Activated CD4-positive, alpha-beta T cell treated with anti-CD3 and anti-CD28 coated beads, Interleukin-2, amount 10 ng/mL, durations not matched to agents 24 days and 14 days (primary cell): ENCODE measurements around the gene PLPP1. TPM values are rescaled to one million over a fixed set of nuclear protein-coding genes. Genes with fewer than 3 reads are reported as not detected.
A peak's percentile ranks its signal among the peaks of the same experiment; 100 is the strongest.

Experiments
- DNase-seq: peaks from one replicate; pipeline ENCODE4 v3.0.0; 2022
- H3K27ac Mint-ChIP-seq: one replicate; pipeline ENCODE4 v1.8.0; 2022; ENCODE audit warnings: mild to moderate bottlenecking, mixed read lengths
- H3K27me3 Mint-ChIP-seq: one replicate; pipeline ENCODE4 v1.8.0; 2022; ENCODE audit warnings: mixed read lengths
- H3K36me3 Mint-ChIP-seq: one replicate; pipeline ENCODE4 v1.8.0; 2022; ENCODE audit warnings: low read depth, mild to moderate bottlenecking, mixed read lengths
- H3K4me1 Mint-ChIP-seq: one replicate; pipeline ENCODE4 v1.8.0; 2021; ENCODE audit warnings: mixed read lengths
- H3K4me3 Mint-ChIP-seq: one replicate; pipeline ENCODE4 v1.8.0; 2022; ENCODE audit warnings: mild to moderate bottlenecking, moderate library complexity, mixed read lengths
- H3K9me3 Mint-ChIP-seq: one replicate; pipeline ENCODE4 v1.8.0; 2021; ENCODE audit warnings: mixed read lengths
- intact Hi-C: fragments of 100-400 bp; cut with micrococcal nuclease; formaldehyde crosslinking; loops from one replicate; pipeline ENCODE4 v1.15.1; 2023
- total RNA-seq: library from RNA; stranded (reverse); gene quantifications from 2 replicates; pipeline ENCODE4 v1.2.3, GENCODE V29; 2022

The PLPP1 gene
- total RNA-seq, 1 donor from 2014 or later = 33.9 TPM

GRCh38 chr5:55441107-55441771 lies 93.5 kb downstream of the PLPP1 start:
- Mint-ChIP-seq H3K36me3 (peaks cover 44% of the 10 kb centered on the region), H3K9me3 (peaks cover 3% of the 10 kb centered on the region), H3K4me1 (peaks cover 29% of the 10 kb centered on the region), H3K27ac (no peak overlapping the region), H3K4me3 (no peak overlapping the region), H3K27me3 (no peaks in the 10 kb centered on the region)
- DNase-seq = no peak
- intact Hi-C loops = loop anchor here (2.0 kb wide), 1 partner anchor 16 kb away; no protein-coding TSS in a partner anchor

- Mint-ChIP-seq H3K27ac (peak overlapping the region; percentile 72), H3K4me1 (peaks cover 29% of the 10 kb centered on the region), H3K4me3 (peak overlapping the region; percentile 15), H3K9me3 (peaks cover 9% of the 10 kb centered on the region), H3K27me3 (no peaks in the 10 kb centered on the region), H3K36me3 (peaks cover 52% of the 10 kb centered on the region)
- intact Hi-C loops = loop anchor here (2.0 kb wide), 1 partner anchor 17 kb away; no protein-coding TSS in a partner anchor
- no peak for DNase-seq
These were observed 94.5 kb downstream of the PLPP1 start for GRCh38 chr5:55440188-55440646.

- H3K4me1 Mint-ChIP-seq = peaks cover 31% of the 10 kb centered on the region
- peaks cover 62% of the 10 kb centered on the region for H3K36me3 Mint-ChIP-seq
- no peak for DNase-seq
- H3K9me3 Mint-ChIP-seq = peaks cover 18% of the 10 kb centered on the region
- H3K4me3 Mint-ChIP-seq = no peak overlapping the region
- no peaks in the 10 kb centered on the region for H3K27me3 Mint-ChIP-seq
- intact Hi-C loops = loop anchor here (2.0 kb wide), 1 partner anchor 18 kb away; no protein-coding TSS in a partner anchor
- H3K27ac Mint-ChIP-seq = peak overlapping the region; percentile 64
These were observed 95.8 kb downstream of the PLPP1 start for GRCh38 chr5:55438998-55439397.

GRCh38 chr5:55437859-55438206 lies 96.9 kb downstream of the PLPP1 start:
- Mint-ChIP-seq H3K27ac (peak overlapping the region; percentile 41), H3K4me1 (peaks cover 31% of the 10 kb centered on the region), H3K9me3 (peaks cover 18% of the 10 kb centered on the region), H3K4me3 (no peak overlapping the region), H3K36me3 (peaks cover 65% of the 10 kb centered on the region), H3K27me3 (no peaks in the 10 kb centered on the region)
- intact Hi-C loops = loop anchor here (2.0 kb wide), 1 partner anchor 17 kb away; no protein-coding TSS in a partner anchor
- DNase-seq = no peak

GRCh38 chr5:55437452-55437851 lies 97.3 kb downstream of the PLPP1 start:
- DNase-seq = no peak
- H3K27ac Mint-ChIP-seq = peak overlapping the region; percentile 41
- peaks cover 20% of the 10 kb centered on the region for H3K9me3 Mint-ChIP-seq
- intact Hi-C loops = no loop called here
- peaks cover 67% of the 10 kb centered on the region for H3K36me3 Mint-ChIP-seq
- H3K27me3 Mint-ChIP-seq = no peaks in the 10 kb centered on the region
- H3K4me1 Mint-ChIP-seq = peaks cover 29% of the 10 kb centered on the region
- no peak overlapping the region for H3K4me3 Mint-ChIP-seq

GRCh38 chr5:55432549-55432948 lies 102.2 kb downstream of the PLPP1 start:
- no peak overlapping the region for H3K4me3 Mint-ChIP-seq
- H3K27ac Mint-ChIP-seq = no peak overlapping the region
- H3K27me3 Mint-ChIP-seq = no peaks in the 10 kb centered on the region
- no peak for DNase-seq
- peaks cover 80% of the 10 kb centered on the region for H3K36me3 Mint-ChIP-seq
- H3K4me1 Mint-ChIP-seq = peaks cover 6% of the 10 kb centered on the region
- intact Hi-C loops = no loop called here
- peaks cover 35% of the 10 kb centered on the region for H3K9me3 Mint-ChIP-seq

- Mint-ChIP-seq H3K27ac (no peak overlapping the region), H3K36me3 (peaks cover 75% of the 10 kb centered on the region), H3K4me3 (no peak overlapping the region)
These were observed 105.0 kb downstream of the PLPP1 start for GRCh38 chr5:55429613-55430253.

GRCh38 chr5:55429221-55429612 lies 105.5 kb downstream of the PLPP1 start:
- no peaks in the 10 kb centered on the region for H3K27me3 Mint-ChIP-seq
- no peak for DNase-seq
- peaks cover 17% of the 10 kb centered on the region for H3K9me3 Mint-ChIP-seq
- no peak overlapping the region for H3K27ac Mint-ChIP-seq
- peaks cover 9% of the 10 kb centered on the region for H3K4me1 Mint-ChIP-seq
- no peak overlapping the region for H3K4me3 Mint-ChIP-seq
- peaks cover 74% of the 10 kb centered on the region for H3K36me3 Mint-ChIP-seq
- intact Hi-C loops = no loop called here

More at GRCh38 chr5:55429613-55430253, 105.0 kb downstream of the PLPP1 start:
- no peak for DNase-seq
- Mint-ChIP-seq H3K9me3 (peaks cover 20% of the 10 kb centered on the region), H3K27me3 (no peaks in the 10 kb centered on the region), H3K4me1 (peaks cover 9% of the 10 kb centered on the region)
- intact Hi-C loops = no loop called here

GRCh38 chr5:55427157-55427556 lies 107.6 kb downstream of the PLPP1 start:
- no peak for DNase-seq
- intact Hi-C loops = no loop called here
- H3K36me3 Mint-ChIP-seq = peaks cover 82% of the 10 kb centered on the region
- H3K27ac Mint-ChIP-seq = no peak overlapping the region
- H3K4me1 Mint-ChIP-seq = peaks cover 12% of the 10 kb centered on the region
- no peaks in the 10 kb centered on the region for H3K27me3 Mint-ChIP-seq
- no peak overlapping the region for H3K4me3 Mint-ChIP-seq
- peaks cover 19% of the 10 kb centered on the region for H3K9me3 Mint-ChIP-seq

GRCh38 chr5:55426455-55426854 lies 108.3 kb downstream of the PLPP1 start:
- Mint-ChIP-seq H3K27ac (no peak overlapping the region), H3K36me3 (peaks cover 83% of the 10 kb centered on the region), H3K27me3 (no peaks in the 10 kb centered on the region), H3K4me1 (peaks cover 15% of the 10 kb centered on the region), H3K9me3 (peaks cover 17% of the 10 kb centered on the region), H3K4me3 (no peak overlapping the region)
- DNase-seq = no peak
- intact Hi-C loops = no loop called here

GRCh38 chr5:55421074-55421529 lies 113.7 kb downstream of the PLPP1 start:
- intact Hi-C loops = loop anchor here (1.0 to 5.0 kb wide), 4 partner anchors 18 to 111 kb away; partner anchors contain the start of gene PLPP1
- Mint-ChIP-seq H3K4me3 (no peak overlapping the region), H3K27me3 (no peaks in the 10 kb centered on the region), H3K4me1 (peaks cover 17% of the 10 kb centered on the region), H3K9me3 (peaks cover 8% of the 10 kb centered on the region), H3K27ac (peak overlapping the region; percentile 16), H3K36me3 (peaks cover 60% of the 10 kb centered on the region)
- DNase-seq = no peak

- H3K27me3 Mint-ChIP-seq = no peaks in the 10 kb centered on the region
- no peak overlapping the region for H3K4me3 Mint-ChIP-seq
- H3K9me3 Mint-ChIP-seq = peaks cover 8% of the 10 kb centered on the region
- peaks cover 62% of the 10 kb centered on the region for H3K36me3 Mint-ChIP-seq
- no peak overlapping the region for H3K27ac Mint-ChIP-seq
- intact Hi-C loops = loop anchor here (10.0 kb wide), 1 partner anchor 244 kb away; the partner anchor contains the start of gene CDC20B
- peaks cover 20% of the 10 kb centered on the region for H3K4me1 Mint-ChIP-seq
- DNase-seq = no peak
These were observed 115.5 kb downstream of the PLPP1 start for GRCh38 chr5:55418994-55419968.

- H3K36me3 Mint-ChIP-seq = peaks cover 43% of the 10 kb centered on the region
- peaks cover 15% of the 10 kb centered on the region for H3K4me1 Mint-ChIP-seq
- no peak overlapping the region for H3K4me3 Mint-ChIP-seq
- intact Hi-C loops = loop anchor here (10.0 kb wide), 1 partner anchor 242 kb away; the partner anchor contains the start of gene CDC20B
- H3K9me3 Mint-ChIP-seq = no peaks in the 10 kb centered on the region
- H3K27ac Mint-ChIP-seq = no peak overlapping the region
- H3K27me3 Mint-ChIP-seq = no peaks in the 10 kb centered on the region
- DNase-seq = no peak
These were observed 118.5 kb downstream of the PLPP1 start for GRCh38 chr5:55416306-55416705.
